ENCODE results near the gene SMAD7.
A peak's percentile ranks its signal among the peaks of the same experiment; 100 is the strongest.

Gene SMAD7

GRCh38 chr18:48961547-48961946, 10.8 kb upstream of the SMAD7 start:
- ATAC-seq = no peak
- TF ChIP-seq CREB5 (CRISPR knock-in tag; IDR thresholded peaks at IDR 0.05; ENCODE audit: low read depth) (no peak), TOX (CRISPR knock-in tag; IDR thresholded peaks at IDR 0.05; ENCODE audit: borderline replicate concordance) (no peak), CSDC2 (CRISPR knock-in tag; IDR thresholded peaks at IDR 0.05) (no peak), TCF4 (CRISPR knock-in tag; IDR thresholded peaks at IDR 0.05; ENCODE audit: borderline replicate concordance) (no peak), ARNTL (CRISPR knock-in tag; IDR thresholded peaks at IDR 0.05; ENCODE audit: borderline replicate concordance, low read depth) (no peak), ZFP3 (CRISPR knock-in tag; IDR thresholded peaks at IDR 0.05) (no peak), ZNF70 (CRISPR knock-in tag; IDR thresholded peaks at IDR 0.05) (no peak), ISL1 (CRISPR knock-in tag; IDR thresholded peaks at IDR 0.05) (no peak)

GRCh38 chr18:48959921-48960920, 9.5 kb upstream of the SMAD7 start:
- ATAC-seq = peak; percentile 61
- TF ChIP-seq ZNF70 (CRISPR knock-in tag; IDR thresholded peaks at IDR 0.05) (no peak), TOX (CRISPR knock-in tag; IDR thresholded peaks at IDR 0.05; ENCODE audit: borderline replicate concordance) (no peak), CSRNP3 (CRISPR knock-in tag; IDR thresholded peaks at IDR 0.05) (no peak), CREB5 (CRISPR knock-in tag; IDR thresholded peaks at IDR 0.05; ENCODE audit: low read depth) (no peak), PATZ1 (CRISPR knock-in tag; IDR thresholded peaks at IDR 0.05; ENCODE audit: borderline replicate concordance) (no peak), OSR1 (CRISPR knock-in tag; IDR thresholded peaks at IDR 0.05) (no peak), ZC3H10 (CRISPR knock-in tag; IDR thresholded peaks at IDR 0.05) (no peak), ZNF8 (CRISPR knock-in tag; IDR thresholded peaks at IDR 0.05) (no peak), ISL1 (CRISPR knock-in tag; IDR thresholded peaks at IDR 0.05) (no peak), ZFP30 (CRISPR knock-in tag; IDR thresholded peaks at IDR 0.05) (no peak), TSHZ2 (CRISPR knock-in tag; IDR thresholded peaks at IDR 0.05) (no peak), SNAI2 (CRISPR knock-in tag; IDR thresholded peaks at IDR 0.05) (no peak), POU6F1 (CRISPR knock-in tag; IDR thresholded peaks at IDR 0.05; ENCODE audit: borderline replicate concordance, low read depth) (no peak), GLIS3 (CRISPR knock-in tag; IDR thresholded peaks at IDR 0.05) (no peak)
